Right cardiac atrium (tissue), 5 donors: ENCODE measurements around the gene FAM89B. TPM values are rescaled to one million over a fixed set of nuclear protein-coding genes. Genes with fewer than 3 reads are reported as not detected.

Experiments used
- ATAC-seq, 2 donors: fragments of 200-7000 bp; cut with Tn5 transposase; one replicate each; pipeline versions ENCODE4 v1.8.0 to v1.9.1; 2020; ENCODE audit warnings: moderate library complexity in 2 of 2, mild to moderate bottlenecking in 1 of 2
- DNase-seq, 3 donors: peaks; one replicate each; pipeline ENCODE4 v3.0.0-alpha.2; 2020
- H3K27ac ChIP-seq: one replicate; pipeline ENCODE4 v1.5.1; 2013; ENCODE audit warnings: mild to moderate bottlenecking, low read length, control low read depth, moderate library complexity
- H3K27me3 ChIP-seq: one replicate; pipeline ENCODE4 v1.6.1; 2013; ENCODE audit not compliant: control insufficient read depth, insufficient read depth
- H3K4me1 ChIP-seq: one replicate; pipeline ENCODE4 v1.6.1; 2013; ENCODE audit warnings: low read length; ENCODE audit not compliant: control insufficient read depth, insufficient read depth
- H3K4me3 ChIP-seq: one replicate; pipeline ENCODE4 v1.5.1; 2013; ENCODE audit warnings: low read length, control low read depth
- H3K9me3 ChIP-seq: one replicate; pipeline ENCODE4 v1.6.1; 2013; ENCODE audit warnings: low read length; ENCODE audit not compliant: control insufficient read depth
- WGBS: extraction: QIAGEN DNeasy Blood & Tissue Kit; methylation state at CpG from one replicate; pipeline ENCODE4 v1.1.7; 2013; 5-methylcytosine and 5-hydroxymethylcytosine counted together
- intact Hi-C, 4 donors: fragments of 100-400 bp; cut with DNase I; formaldehyde crosslinking; loops; one replicate each; pipeline versions ENCODE4 v1.11.0 to v1.14.0; 2022 to 2023
- polyA plus RNA-seq: library from polyadenylated mRNA; stranded (reverse); fragments of 200-250 nt; gene quantifications from one replicate; pipeline ENCODE4 v1.2.3, GENCODE V29; 2013
- total RNA-seq, 4 donors: library from RNA; stranded (reverse); fragmentation: NEBNext Ultra II Directional; extraction: Animal tissue kit (Norgen Biotek cat#: 25700); gene quantifications; one replicate each; pipeline ENCODE4 v1.2.1, GENCODE V29; 2021
- donor health status: healthy with polysubstance abuse.
- donor health status: DM: no; HTN: yes; CAD: no.
- donor health status: DM: no; HTN: no; CAD: no.
- donor health status: DM: no; HTN: yes; CAD: no; lungs with severe emphysema.
- donor health status: DM: yes; HTN: yes; CAD: no.

Gene FAM89B
- total and polyA plus RNA-seq, 5 donors: 40.5 to 46.6 (median 45.5) TPM

- Histone ChIP-seq H3K4me1 (peaks cover 2% of the 10 kb centered on the region), H3K9me3 (no peaks in the 10 kb centered on the region), H3K27me3 (no peaks in the 10 kb centered on the region), H3K4me3 (peak overlapping the region; percentile 5), H3K27ac (peak overlapping the region; percentile 40)
- intact Hi-C loops: loop anchor here in 1 of 4 donors (5.0 kb wide), 1 partner anchor 50 kb away; no protein-coding TSS in a partner anchor
- DNase-seq (peak; percentile 81 to 85 (median 82)), ATAC-seq (peak; percentile 17 to 56)
- WGBS: 45% methylated on average over 106 of the region's 106 CpGs
Observed at GRCh38 chr11:65591939-65592857, 19.9 kb downstream of the FAM89B start.

GRCh38 chr11:65592858-65593517 lies 20.6 kb downstream of the FAM89B start:
- no peak for ATAC-seq

GRCh38 chr11:65593518-65594414 lies 21.4 kb downstream of the FAM89B start:
- intact Hi-C loops: loop anchor here in 1 of 4 donors (5.0 kb wide), 1 partner anchor 51 kb away; no protein-coding TSS in a partner anchor
- DNase-seq (peak; percentile 59 to 84 (median 83)), ATAC-seq (peak; percentile 17 to 25)
- Histone ChIP-seq H3K4me1 (no peaks in the 10 kb centered on the region), H3K9me3 (no peaks in the 10 kb centered on the region), H3K27ac (no peak overlapping the region), H3K4me3 (no peak overlapping the region), H3K27me3 (no peaks in the 10 kb centered on the region)
- 75% methylated on average over 26 of the region's 26 CpGs for WGBS

More at GRCh38 chr11:65592858-65593517, 20.6 kb downstream of the FAM89B start:
- WGBS: 87% methylated on average over 22 of the region's 22 CpGs
- Histone ChIP-seq H3K4me3 (no peak overlapping the region), H3K9me3 (no peaks in the 10 kb centered on the region), H3K4me1 (peaks cover 2% of the 10 kb centered on the region), H3K27ac (no peak overlapping the region), H3K27me3 (no peaks in the 10 kb centered on the region)
- peak in 1 of 3 donors; percentile 58 for DNase-seq
- intact Hi-C loops: loop anchor here in 1 of 4 donors (5.0 kb wide), 1 partner anchor 51 kb away; no protein-coding TSS in a partner anchor

GRCh38 chr11:65595131-65595530 lies 22.8 kb downstream of the FAM89B start:
- intact Hi-C loops: no loop called here
- ATAC-seq (no peak), DNase-seq (no peak)
- Histone ChIP-seq H3K27ac (no peak overlapping the region), H3K4me1 (no peaks in the 10 kb centered on the region), H3K4me3 (no peak overlapping the region), H3K9me3 (no peaks in the 10 kb centered on the region), H3K27me3 (no peaks in the 10 kb centered on the region)
- 78% methylated on average over 3 of the region's 3 CpGs for WGBS

GRCh38 chr11:65595543-65596281 lies 23.4 kb downstream of the FAM89B start, which contains the start of gene KCNK7:
TSS of gene KCNK7 (minus strand) at chr11:65595800. CDS start at chr11:65595772, 28 bp downstream.
- Histone ChIP-seq H3K27ac (no peak within 1 kb of the TSS), H3K4me3 (no peak within 1 kb of the TSS), H3K27me3 (no peaks in the 10 kb centered on the region), H3K4me1 (no peaks in the 10 kb centered on the region), H3K9me3 (no peaks in the 10 kb centered on the region)
- intact Hi-C loops: no loop called here
- DNase-seq: peak in 1 of 3 donors; percentile 71
- no peak for ATAC-seq
- WGBS: 62% methylated on average over 12 of the region's 12 CpGs

- Histone ChIP-seq H3K27me3 (no peaks in the 10 kb centered on the region), H3K27ac (no peak overlapping the region), H3K4me3 (no peak overlapping the region), H3K4me1 (no peaks in the 10 kb centered on the region), H3K9me3 (no peaks in the 10 kb centered on the region)
- intact Hi-C loops: no loop called here
- 76% methylated on average over 6 of the region's 6 CpGs for WGBS
- DNase-seq (no peak), ATAC-seq (no peak)
Observed at GRCh38 chr11:65596520-65596919, 24.2 kb downstream of the FAM89B start.

DNA sequence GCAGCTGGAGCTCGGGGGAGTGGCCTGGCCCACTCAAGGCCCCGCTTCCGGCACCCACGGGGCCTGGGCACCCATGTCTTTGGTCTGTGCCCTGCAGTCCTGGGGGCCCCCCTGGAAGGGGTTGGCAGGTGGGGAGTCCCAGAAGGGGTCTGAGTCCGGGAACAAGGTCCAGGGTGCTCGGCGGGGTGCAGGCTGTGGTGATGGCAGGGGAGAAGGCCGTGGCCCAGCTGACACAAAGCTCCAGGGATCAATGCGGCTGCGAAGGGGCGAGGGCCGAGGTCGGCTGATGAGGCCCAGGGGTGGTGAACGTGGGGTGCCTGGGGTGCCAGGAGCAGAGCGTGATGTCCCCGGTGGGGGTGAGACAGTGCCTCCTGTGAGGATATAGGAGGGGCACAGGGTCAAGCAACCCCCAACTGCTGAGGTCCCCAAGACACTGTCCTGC lies 25.9 kb downstream of the FAM89B start:
- WGBS: 87% methylated on average over 16 of the region's 16 CpGs
- H3K4me3 ChIP-seq: no peak overlapping the region
- no peak for DNase-seq
- H3K27ac ChIP-seq: no peak overlapping the region
- no peaks in the 10 kb centered on the region for H3K4me1 ChIP-seq
- H3K9me3 ChIP-seq: no peaks in the 10 kb centered on the region
- no peaks in the 10 kb centered on the region for H3K27me3 ChIP-seq
- ATAC-seq: no peak
- intact Hi-C loops: no loop called here

DNA sequence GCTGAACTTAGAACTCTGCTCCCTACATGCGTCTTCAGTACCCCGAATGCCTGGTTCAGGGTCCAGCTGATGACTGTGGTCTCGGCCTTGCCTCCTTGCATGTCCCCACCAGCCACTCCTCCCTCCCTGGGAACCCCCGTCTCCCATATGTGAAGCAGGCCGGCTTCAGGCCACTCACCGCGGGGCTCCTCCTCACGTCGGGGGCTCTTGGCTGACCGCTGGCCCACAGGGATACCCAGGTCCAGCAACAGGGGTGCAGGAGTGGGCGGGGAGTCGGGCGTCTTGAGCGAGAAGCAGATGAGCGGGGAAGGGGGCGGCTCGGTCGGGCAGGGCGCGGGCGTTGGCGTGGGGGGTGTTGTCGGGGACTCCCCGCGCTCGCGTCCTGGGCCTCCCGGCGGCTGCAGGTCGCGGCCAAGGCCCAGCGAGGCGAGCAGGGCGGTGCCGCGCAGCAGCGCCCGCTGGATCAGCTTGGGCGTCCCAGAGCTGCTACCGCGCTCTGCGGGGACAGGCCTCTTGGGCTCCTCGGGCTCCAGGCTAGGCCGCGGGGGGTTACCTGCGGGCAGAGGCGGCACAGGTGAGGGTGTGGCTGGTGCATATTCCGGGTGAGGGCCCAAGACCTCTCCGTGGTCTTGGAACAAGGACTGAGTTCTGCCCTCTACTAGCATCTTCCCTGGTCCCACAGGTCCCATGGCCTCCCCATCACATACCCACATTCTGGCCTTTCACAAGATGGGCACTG lies 27.0 kb downstream of the FAM89B start:
- no peak for ATAC-seq
- no peaks in the 10 kb centered on the region for H3K4me1 ChIP-seq

DNA sequence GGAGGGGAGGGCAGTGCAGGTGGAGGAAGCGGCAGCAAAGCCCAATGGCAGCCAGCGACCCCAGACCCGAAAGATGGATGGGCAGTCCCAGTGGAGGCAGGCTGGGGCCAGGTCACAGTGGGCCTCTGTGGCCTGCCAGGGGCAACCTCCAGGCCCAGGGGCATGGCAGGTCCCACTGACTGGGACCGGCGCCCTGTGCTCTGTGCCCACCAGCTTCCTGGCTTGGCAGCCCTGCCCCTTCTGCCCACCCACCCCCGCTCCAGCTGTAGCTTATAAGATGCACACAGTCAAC lies 27.6 kb downstream of the FAM89B start:
- Histone ChIP-seq H3K27me3 (no peaks in the 10 kb centered on the region), H3K27ac (no peak overlapping the region), H3K4me3 (no peak overlapping the region), H3K4me1 (no peaks in the 10 kb centered on the region), H3K9me3 (no peaks in the 10 kb centered on the region)
- WGBS: 92% methylated on average over 6 of the region's 6 CpGs
- ATAC-seq (no peak), DNase-seq (peak in 1 of 3 donors; percentile 48)
- intact Hi-C loops: loop anchor here in 2 of 4 donors (10.0 kb wide), 1 partner anchor 55 kb away; no protein-coding TSS in a partner anchor

More for the DNA sequence above, 27.0 kb downstream of the FAM89B start:
- WGBS: 81% methylated on average over 49 of the region's 49 CpGs
- no peak overlapping the region for H3K27ac ChIP-seq
- intact Hi-C loops: no loop called here
- peak in 1 of 3 donors; percentile 57 for DNase-seq
- no peaks in the 10 kb centered on the region for H3K9me3 ChIP-seq
- no peak overlapping the region for H3K4me3 ChIP-seq
- no peaks in the 10 kb centered on the region for H3K27me3 ChIP-seq
